Mesendoderm (in vitro differentiated cells): ENCODE measurements around the gene ELOF1. TPM values are rescaled to one million over a fixed set of nuclear protein-coding genes. Genes with fewer than 3 reads are reported as not detected.

ENCODE experiments used
- small RNA-seq: library from polyadenylated mRNA; stranded (forward); fragments of <200 nt; extraction: miRNeasy Mini kit (QIAGEN cat#:217004); gene quantifications from one replicate; pipeline ENCODE3, GENCODE V24; 2013; ENCODE audit not compliant: insufficient read depth

The ELOF1 gene

Small RNA genes lying within 50 kb of the gene (small RNA-seq; reads per million reads assigned to genes)
- gene RN7SL833P: not detected
